Skeletal muscle satellite cell (primary cell): ENCODE measurements around the gene PFN3.
"Not testable (repeated sequence)": the region's sequence is repeated elsewhere in the genome, so short reads cannot be mapped to it uniquely, and the experiment has no call there.

ENCODE experiments used
- H3K27me3 ChIP-seq: 2 replicates; pipeline ENCODE4 v1.7.0; 2013; ENCODE audit warnings: low read length; ENCODE audit not compliant: control insufficient read depth, insufficient read depth
- H3K36me3 ChIP-seq: 2 replicates; pipeline ENCODE4 v1.7.0; 2013; ENCODE audit warnings: mild to moderate bottlenecking, control low read depth, low read length; ENCODE audit not compliant: insufficient read depth
- H3K4me1 ChIP-seq: 2 replicates; pipeline ENCODE4 v1.7.0; 2013; ENCODE audit warnings: low read length; ENCODE audit not compliant: control insufficient read depth, insufficient read depth
- H3K4me2 ChIP-seq: 2 replicates; pipeline ENCODE4 v1.7.0; 2013; ENCODE audit warnings: mild to moderate bottlenecking, low read length
- H3K4me3 ChIP-seq: 2 replicates; pipeline ENCODE4 v1.7.0; 2013; ENCODE audit warnings: low read length
- H3K9ac ChIP-seq: 2 replicates; pipeline ENCODE4 v1.7.0; 2013; ENCODE audit warnings: mild to moderate bottlenecking, low read depth, low read length, moderate library complexity
- H3K9me3 ChIP-seq: replicated peaks from 2 replicates; pipeline ENCODE4 v1.7.0; 2013; ENCODE audit warnings: mild to moderate bottlenecking, control low read depth, low read length

Gene PFN3

GRCh38 chr5:177427211-177427822 is 26.9 kb upstream of the PFN3 start:
- no peaks in the 10 kb centered on the region for H3K27me3 ChIP-seq
- peaks cover 33% of the 10 kb centered on the region for H3K4me1 ChIP-seq

GRCh38 chr5:177426566-177427210 is 26.2 kb upstream of the PFN3 start, which contains the start of gene GRK6:
GRK6 (plus strand) TSS chr5:177426676; CDS start chr5:177426846, 170 bp downstream.
- Histone ChIP-seq H3K4me3 (peak within 1 kb of the TSS; percentile 86), H3K4me1 (peaks cover 27% of the 10 kb centered on the region), H3K9ac (peak within 1 kb of the TSS; percentile 94), H3K27me3 (no peaks in the 10 kb centered on the region), H3K4me2 (peak within 1 kb of the TSS; percentile 97), H3K36me3 (peaks cover 9% of the 10 kb centered on the region), H3K9me3 (no peaks in the 10 kb centered on the region)

More at GRCh38 chr5:177427211-177427822, 26.9 kb upstream of the PFN3 start:
- Histone ChIP-seq H3K4me3 (peak overlapping the region; percentile 86), H3K9me3 (no peaks in the 10 kb centered on the region), H3K4me2 (peak overlapping the region; percentile 97), H3K36me3 (peaks cover 14% of the 10 kb centered on the region), H3K9ac (peak overlapping the region; percentile 94)

- no peaks in the 10 kb centered on the region for H3K9me3 ChIP-seq
- H3K4me3 ChIP-seq: peak overlapping the region; percentile 78
- H3K27me3 ChIP-seq: no peaks in the 10 kb centered on the region
- H3K4me2 ChIP-seq: peak overlapping the region; percentile 85
- H3K9ac ChIP-seq: peak overlapping the region; percentile 82
- H3K4me1 ChIP-seq: peaks cover 21% of the 10 kb centered on the region
- H3K36me3 ChIP-seq: peaks cover 5% of the 10 kb centered on the region
These were observed 25.5 kb upstream of the PFN3 start for GRCh38 chr5:177425801-177426565.

- Histone ChIP-seq H3K9ac (peak overlapping the region; percentile 82), H3K4me3 (peak overlapping the region; percentile 78)
These were observed 24.8 kb upstream of the PFN3 start for GRCh38 chr5:177425196-177425800.

GRCh38 chr5:177423671-177424070 is 23.2 kb upstream of the PFN3 start:
- Histone ChIP-seq H3K27me3 (no peaks in the 10 kb centered on the region), H3K4me3 (no peak overlapping the region), H3K9me3 (no peaks in the 10 kb centered on the region), H3K4me1 (peaks cover 21% of the 10 kb centered on the region), H3K9ac (no peak overlapping the region), H3K36me3 (no peaks in the 10 kb centered on the region), H3K4me2 (no peak overlapping the region)

More at GRCh38 chr5:177425196-177425800, 24.8 kb upstream of the PFN3 start:
- no peaks in the 10 kb centered on the region for H3K9me3 ChIP-seq
- no peaks in the 10 kb centered on the region for H3K27me3 ChIP-seq
- H3K36me3 ChIP-seq: no peaks in the 10 kb centered on the region
- peaks cover 21% of the 10 kb centered on the region for H3K4me1 ChIP-seq
- peak overlapping the region; percentile 85 for H3K4me2 ChIP-seq

- Histone ChIP-seq H3K4me1 (peaks cover 7% of the 10 kb centered on the region), H3K27me3 (no peaks in the 10 kb centered on the region)
These were observed 20.8 kb upstream of the PFN3 start for GRCh38 chr5:177421062-177421798.

GRCh38 chr5:177420472-177420871 is 20.0 kb upstream of the PFN3 start:
- not testable (repeated sequence) for H3K27me3 ChIP-seq, H3K9me3 ChIP-seq, H3K9ac ChIP-seq, H3K4me2 ChIP-seq, H3K4me1 ChIP-seq, H3K36me3 ChIP-seq, H3K4me3 ChIP-seq

More at GRCh38 chr5:177421062-177421798, 20.8 kb upstream of the PFN3 start:
- H3K4me3 ChIP-seq: no peak overlapping the region
- H3K9me3 ChIP-seq: no peaks in the 10 kb centered on the region
- H3K4me2 ChIP-seq: no peak overlapping the region
- no peak overlapping the region for H3K9ac ChIP-seq
- no peaks in the 10 kb centered on the region for H3K36me3 ChIP-seq

- H3K36me3 ChIP-seq: no peaks in the 10 kb centered on the region
- H3K4me3 ChIP-seq: no peak overlapping the region
- H3K4me1 ChIP-seq: no peaks in the 10 kb centered on the region
- H3K9ac ChIP-seq: no peak overlapping the region
- peaks cover 3% of the 10 kb centered on the region for H3K27me3 ChIP-seq
- H3K9me3 ChIP-seq: no peaks in the 10 kb centered on the region
- no peak overlapping the region for H3K4me2 ChIP-seq
These were observed 18.6 kb upstream of the PFN3 start for GRCh38 chr5:177419046-177419445.

GRCh38 chr5:177417081-177417480 is 16.6 kb upstream of the PFN3 start:
- peaks cover 22% of the 10 kb centered on the region for H3K27me3 ChIP-seq
- not testable (repeated sequence) for H3K36me3 ChIP-seq, H3K9ac ChIP-seq, H3K4me2 ChIP-seq, H3K9me3 ChIP-seq, H3K4me1 ChIP-seq, H3K4me3 ChIP-seq

- Histone ChIP-seq H3K4me1 (no peaks in the 10 kb centered on the region), H3K36me3 (no peaks in the 10 kb centered on the region), H3K4me3 (no peak overlapping the region), H3K4me2 (no peak overlapping the region), H3K9ac (no peak overlapping the region), H3K9me3 (no peaks in the 10 kb centered on the region), H3K27me3 (peaks cover 30% of the 10 kb centered on the region)
These were observed 14.0 kb upstream of the PFN3 start for GRCh38 chr5:177414481-177414880.
